OCI-LY1 (cell line): ENCODE measurements around the gene ARHGAP22.

ENCODE experiments used
- H2AFZ ChIP-seq: fragments of 200-600 bp; sonication (generic), shearing (Covaris generic); 2 replicates; pipeline ENCODE4 v1.6.0; 2014; ENCODE audit warnings: antibody characterized with exemption, mild to moderate bottlenecking, low read length
- H3F3A ChIP-seq: fragments of 200-600 bp; sonication (generic), shearing (Covaris generic); 2 replicates; pipeline ENCODE4 v1.6.0; 2014; ENCODE audit warnings: mild to moderate bottlenecking, antibody characterized with exemption, low read length, moderate library complexity; ENCODE audit not compliant: insufficient read depth
- H3K27ac ChIP-seq: fragments of 200-600 bp; sonication (generic); 2 replicates; pipeline ENCODE4 v1.5.1; 2014; ENCODE audit warnings: low read length, mixed run types, mild to moderate bottlenecking, low read depth; ENCODE audit not compliant: poor library complexity, severe bottlenecking
- H3K27me3 ChIP-seq: fragments of 200-600 bp; sonication (generic); 2 replicates; pipeline ENCODE4 v1.6.0; 2014; ENCODE audit warnings: antibody characterized with exemption, mild to moderate bottlenecking, low read length, moderate library complexity; ENCODE audit not compliant: insufficient read depth
- H3K36me3 ChIP-seq: fragments of 200-600 bp; sonication (generic); 2 replicates; pipeline ENCODE4 v1.6.1; 2014; ENCODE audit warnings: mild to moderate bottlenecking, antibody characterized with exemption, low read length, moderate library complexity, mixed read lengths; ENCODE audit not compliant: insufficient read depth
- H3K4me1 ChIP-seq: fragments of 200-600 bp; sonication (generic); 2 replicates; pipeline ENCODE4 v1.5.1; 2014; ENCODE audit warnings: mild to moderate bottlenecking, low read length, moderate library complexity; ENCODE audit not compliant: insufficient read depth, severe bottlenecking
- H3K4me2 ChIP-seq: fragments of 200-600 bp; sonication (generic), shearing (Covaris generic); 2 replicates; pipeline ENCODE4 v1.6.1; 2014; ENCODE audit warnings: low read length
- H3K4me3 ChIP-seq: fragments of 200-600 bp; sonication (generic); 2 replicates; pipeline ENCODE4 v1.5.1; 2014; ENCODE audit warnings: low read length, low read depth, mild to moderate bottlenecking, mixed read lengths; ENCODE audit not compliant: poor library complexity, severe bottlenecking
- H3K79me2 ChIP-seq: fragments of 200-600 bp; shearing (Covaris generic); 2 replicates; pipeline ENCODE4 v1.6.1; 2016; ENCODE audit warnings: mixed run types, low read length, mixed read lengths; ENCODE audit not compliant: insufficient read depth
- H3K9ac ChIP-seq: fragments of 200-600 bp; sonication (generic), shearing (Covaris generic); 2 replicates; pipeline ENCODE4 v1.6.1; 2014; ENCODE audit warnings: mild to moderate bottlenecking, low read length, mixed read lengths
- H3K9me2 ChIP-seq: fragments of 200-600 bp; sonication (generic), shearing (Covaris generic); 2 replicates; pipeline ENCODE4 v1.6.1; 2014; ENCODE audit warnings: low read depth, mild to moderate bottlenecking, low read length, mixed read lengths
- H3K9me3 ChIP-seq: fragments of 200-600 bp; shearing (Covaris generic); 2 replicates; pipeline ENCODE4 v1.6.1; 2014; ENCODE audit warnings: low read length, mixed read lengths
- H4K20me1 ChIP-seq: fragments of 200-600 bp; sonication (generic), shearing (Covaris generic); 2 replicates; pipeline ENCODE4 v1.6.0; 2016; ENCODE audit warnings: mild to moderate bottlenecking, low read length; ENCODE audit not compliant: insufficient read depth
- EZH2 ChIP-seq: fragments of 200-600 bp; sonication (generic), shearing (Covaris generic); IDR thresholded peaks from 2 replicates; pipeline ENCODE4 v1.8.0; 2017; ENCODE audit warnings: borderline replicate concordance, mixed run types, mild to moderate bottlenecking, antibody characterized with exemption, low read length, moderate library complexity, mixed read lengths
- TF ChIP-seq, protein P1 (sequence below): fragments of 200-600 bp; sonication (generic), shearing (Covaris generic); IDR thresholded peaks from 2 replicates; pipeline ENCODE4 v1.5.1; 2017; ENCODE audit warnings: mild to moderate bottlenecking, antibody characterized with exemption, low read length, moderate library complexity, mixed read lengths

The ARHGAP22 gene

DNA sequence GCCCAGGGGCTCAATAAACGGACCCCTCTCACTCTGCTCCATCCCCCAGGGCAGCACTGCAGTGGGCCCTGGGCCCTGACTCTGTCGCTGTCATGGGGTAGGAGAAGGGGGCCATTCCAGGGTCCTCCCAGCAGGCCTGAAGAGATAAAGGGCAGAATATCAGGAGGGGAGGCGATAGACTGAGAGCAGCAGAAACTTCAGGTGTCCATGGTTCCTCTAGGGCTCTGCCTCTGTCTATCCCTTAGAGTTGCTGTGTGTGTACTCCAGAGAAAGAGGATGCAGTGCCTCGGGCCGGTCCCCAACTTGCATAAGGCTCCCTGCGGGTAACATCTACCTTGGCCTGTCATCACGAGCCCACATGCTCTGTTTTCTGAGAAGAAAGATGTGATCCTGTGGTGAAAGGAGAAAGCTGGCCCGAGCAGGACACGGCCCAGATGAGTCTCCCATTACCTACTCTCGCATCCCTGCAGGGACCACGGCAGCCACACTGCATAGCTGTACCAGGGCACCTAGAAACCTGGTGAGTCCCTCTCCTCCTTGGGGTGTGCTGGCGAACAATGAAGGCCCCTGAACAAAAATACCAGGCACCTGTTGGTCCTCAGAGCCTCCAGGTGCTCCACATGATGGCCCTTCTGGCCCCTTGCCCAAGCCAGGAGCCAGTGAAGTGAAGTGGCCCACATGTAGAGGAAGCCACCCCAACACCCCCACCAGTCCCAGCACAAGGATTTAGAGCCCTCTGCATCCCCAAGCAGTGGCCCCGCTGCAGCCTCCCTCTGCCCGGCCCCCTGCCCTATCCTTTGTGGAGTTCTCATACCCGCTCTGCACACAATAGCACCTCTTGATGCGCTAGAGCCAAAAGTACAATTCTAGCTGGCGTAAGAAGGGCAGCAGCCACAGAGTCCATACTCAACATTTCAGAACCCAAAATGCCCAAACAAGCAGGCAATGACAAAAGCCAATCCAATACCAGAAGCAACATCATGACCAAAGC lies 106.8 kb downstream of the ARHGAP22 start:
- Histone ChIP-seq H3K4me2 (no peak overlapping the region), H3K79me2 (no peaks in the 10 kb centered on the region), H3K4me1 (no peaks in the 10 kb centered on the region), H3F3A (no peaks in the 10 kb centered on the region), H3K27me3 (no peaks in the 10 kb centered on the region), H3K36me3 (no peaks in the 10 kb centered on the region), H4K20me1 (no peaks in the 10 kb centered on the region), H3K9me2 (no peaks in the 10 kb centered on the region), H3K27ac (no peak overlapping the region), H2AFZ (no peak overlapping the region), H3K9ac (no peak overlapping the region), H3K4me3 (no peak overlapping the region), H3K9me3 (no peaks in the 10 kb centered on the region)
- TF ChIP-seq, protein P1, sequence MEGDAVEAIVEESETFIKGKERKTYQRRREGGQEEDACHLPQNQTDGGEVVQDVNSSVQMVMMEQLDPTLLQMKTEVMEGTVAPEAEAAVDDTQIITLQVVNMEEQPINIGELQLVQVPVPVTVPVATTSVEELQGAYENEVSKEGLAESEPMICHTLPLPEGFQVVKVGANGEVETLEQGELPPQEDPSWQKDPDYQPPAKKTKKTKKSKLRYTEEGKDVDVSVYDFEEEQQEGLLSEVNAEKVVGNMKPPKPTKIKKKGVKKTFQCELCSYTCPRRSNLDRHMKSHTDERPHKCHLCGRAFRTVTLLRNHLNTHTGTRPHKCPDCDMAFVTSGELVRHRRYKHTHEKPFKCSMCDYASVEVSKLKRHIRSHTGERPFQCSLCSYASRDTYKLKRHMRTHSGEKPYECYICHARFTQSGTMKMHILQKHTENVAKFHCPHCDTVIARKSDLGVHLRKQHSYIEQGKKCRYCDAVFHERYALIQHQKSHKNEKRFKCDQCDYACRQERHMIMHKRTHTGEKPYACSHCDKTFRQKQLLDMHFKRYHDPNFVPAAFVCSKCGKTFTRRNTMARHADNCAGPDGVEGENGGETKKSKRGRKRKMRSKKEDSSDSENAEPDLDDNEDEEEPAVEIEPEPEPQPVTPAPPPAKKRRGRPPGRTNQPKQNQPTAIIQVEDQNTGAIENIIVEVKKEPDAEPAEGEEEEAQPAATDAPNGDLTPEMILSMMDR = no peak
- TF ChIP-seq EZH2 = no peak

- Histone ChIP-seq H3K27me3 (no peaks in the 10 kb centered on the region), H3K79me2 (no peaks in the 10 kb centered on the region), H3K4me2 (no peak overlapping the region), H2AFZ (no peak overlapping the region), H3K9ac (no peak overlapping the region), H4K20me1 (no peaks in the 10 kb centered on the region), H3K36me3 (no peaks in the 10 kb centered on the region), H3K27ac (no peak overlapping the region), H3K9me3 (no peaks in the 10 kb centered on the region), H3K4me3 (no peak overlapping the region), H3K4me1 (no peaks in the 10 kb centered on the region), H3F3A (no peaks in the 10 kb centered on the region), H3K9me2 (no peaks in the 10 kb centered on the region)
- TF ChIP-seq, protein P1 = no peak
- TF ChIP-seq EZH2 = no peak
Observed at GRCh38 chr10:48496831-48497779, 107.8 kb downstream of the ARHGAP22 start.

- Histone ChIP-seq H3K4me3 (no peak overlapping the region), H3K27me3 (no peaks in the 10 kb centered on the region), H3K9me2 (no peaks in the 10 kb centered on the region), H2AFZ (no peak overlapping the region), H3K4me1 (no peaks in the 10 kb centered on the region), H3K4me2 (no peak overlapping the region), H3K36me3 (no peaks in the 10 kb centered on the region), H3K27ac (no peak overlapping the region), H3K9ac (no peak overlapping the region), H4K20me1 (no peaks in the 10 kb centered on the region; the same call in 1 of the 2 replicates), H3F3A (no peaks in the 10 kb centered on the region), H3K79me2 (no peaks in the 10 kb centered on the region), H3K9me3 (no peaks in the 10 kb centered on the region)
- TF ChIP-seq EZH2 = no peak
- TF ChIP-seq, protein P1 = no peak
Observed at GRCh38 chr10:48496105-48496830, 108.6 kb downstream of the ARHGAP22 start.
